ENCODE results near the gene OPN4.

GRCh38 chr10:86691333-86692022, 37.1 kb downstream of the OPN4 start:
- TF ChIP-seq CTCF (conservative IDR thresholded peaks at IDR 0.05; ENCODE audit: low read depth, low read length) = no peak
- no peak for TF ChIP-seq EZH2 (IDR thresholded peaks at IDR 0.05; ENCODE audit: low read length, unreplicated experiment)

All from PC-3 (cell line).